PC-9 (cell line): ENCODE measurements around the gene CASTOR2. TPM values are rescaled to one million over a fixed set of nuclear protein-coding genes. Genes with fewer than 3 reads are reported as not detected.

Experiments used
- BruUV-seq: library from RNA; stranded (reverse); fragments of 400-500 nt; replicated peaks from 2 replicates; lab custom pipeline; 2021; lab: Mats Ljungman, UMichigan
- CTCF ChIA-PET: fragments of 300-600 bp; sonication (Branson Sonifier 250); formaldehyde crosslinking; loops from one replicate; lab custom pipeline; 2022; ENCODE audit warnings: antibody characterized with exemption; lab: Charles Lee
- POLR2A ChIA-PET: fragments of 300-600 bp; sonication (Branson Sonifier 250); formaldehyde crosslinking; loops from one replicate; lab custom pipeline; 2022; ENCODE audit warnings: antibody characterized with exemption; ENCODE audit not compliant: unreplicated experiment; lab: Charles Lee
- DNase-seq, 2 experiments: peaks; one replicate each; pipeline versions ENCODE4 v3.0.0 to v3.0.0-alpha.2; 2015 to 2022; ENCODE audit warnings: mixed read lengths in 1 of 2
- H2AFZ ChIP-seq: fragments of 200-600 bp; sonication (generic); 2 replicates; pipeline ENCODE4 v1.8.1; 2017; ENCODE audit warnings: antibody characterized with exemption
- H3F3A ChIP-seq: fragments of 200-600 bp; sonication (generic); 2 replicates; pipeline ENCODE4 v1.8.1; 2017; ENCODE audit warnings: antibody characterized with exemption, mild to moderate bottlenecking, low read depth; ENCODE audit not compliant: insufficient read depth
- H3K27ac ChIP-seq: fragments of 200-600 bp; sonication (generic); 2 replicates; pipeline ENCODE4 v1.6.1; 2016; ENCODE audit warnings: mixed run types
- H3K27me3 ChIP-seq: fragments of 200-600 bp; sonication (generic); 2 replicates; pipeline ENCODE4 v1.6.1; 2016; ENCODE audit warnings: low read depth, mixed run types; ENCODE audit not compliant: insufficient read depth
- H3K36me3 ChIP-seq: fragments of 200-600 bp; sonication (generic); 2 replicates; pipeline ENCODE4 v1.6.1; 2016; ENCODE audit warnings: low read depth, mixed run types
- H3K4me1 ChIP-seq: fragments of 200-600 bp; sonication (generic); replicated peaks from 2 replicates; pipeline ENCODE4 v1.6.1; 2016; ENCODE audit warnings: mixed run types; ENCODE audit not compliant: insufficient read depth
- H3K4me2 ChIP-seq: fragments of 200-600 bp; sonication (generic); 2 replicates; pipeline ENCODE4 v1.6.1; 2017; ENCODE audit warnings: mixed run types
- H3K4me3 ChIP-seq: fragments of 200-600 bp; sonication (generic); 2 replicates; pipeline ENCODE4 v1.6.1; 2016; ENCODE audit warnings: mixed run types
- H3K79me2 ChIP-seq: fragments of 200-600 bp; sonication (generic); 2 replicates; pipeline ENCODE4 v1.6.1; 2017; ENCODE audit warnings: low read depth, mixed run types
- H3K9me2 ChIP-seq: fragments of 200-600 bp; sonication (generic); 2 replicates; pipeline ENCODE4 v1.8.1; 2017; ENCODE audit warnings: mild to moderate bottlenecking; ENCODE audit not compliant: insufficient read depth
- H3K9me3 ChIP-seq: fragments of 200-600 bp; sonication (generic); 2 replicates; pipeline ENCODE4 v1.8.1; 2016; ENCODE audit warnings: low read depth; ENCODE audit not compliant: insufficient read depth
- H4K20me1 ChIP-seq: fragments of 200-600 bp; sonication (generic); 2 replicates; pipeline ENCODE4 v1.8.1; 2017; ENCODE audit not compliant: insufficient read depth
- EZH2 ChIP-seq: fragments of 200-600 bp; sonication (generic); IDR thresholded peaks from 2 replicates; pipeline ENCODE4 v1.8.0; 2017; ENCODE audit warnings: antibody characterized with exemption, low read depth
- intact Hi-C: fragments of 100-400 bp; cut with micrococcal nuclease; formaldehyde crosslinking; loops from one replicate; pipeline ENCODE4 v1.10.0; 2022; ENCODE audit not compliant: unreplicated experiment
- total RNA-seq: library from RNA; stranded (reverse); gene quantifications from 2 replicates; pipeline ENCODE4 v1.2.3, GENCODE V29; 2021
- TF ChIP-seq, protein P1 (sequence below): fragments of 200-600 bp; sonication (generic); conservative IDR thresholded peaks from 2 replicates; pipeline ENCODE4 v1.6.1; 2017; ENCODE audit warnings: mixed run types, antibody characterized with exemption, mild to moderate bottlenecking, moderate library complexity

Gene CASTOR2
- total RNA-seq, 1 experiment from 2014 or later = 49.1 TPM

DNA sequence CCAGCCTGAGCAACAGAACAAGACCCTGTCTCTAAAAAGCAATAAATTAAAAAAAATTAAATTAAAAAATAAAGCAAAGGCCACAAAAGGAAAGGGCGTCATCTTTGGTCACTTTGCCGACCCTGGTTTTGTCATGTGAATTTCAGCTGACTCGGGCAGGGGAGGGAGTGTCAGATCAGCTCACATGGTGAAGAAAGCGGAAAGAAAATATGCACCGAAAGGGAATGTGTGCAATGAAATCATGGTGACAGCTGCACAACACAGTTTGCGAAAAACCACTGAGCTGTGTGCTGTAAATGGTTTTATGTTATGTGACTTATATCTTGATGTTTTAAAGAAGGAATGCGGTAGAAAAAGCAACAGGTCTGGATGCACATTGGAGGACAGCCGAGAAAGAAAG, 69.3 kb downstream of the CASTOR2 start:
- POLR2A ChIA-PET = no interaction called here
- Histone ChIP-seq H3K4me3 (no peak overlapping the region), H3K4me2 (no peak overlapping the region), H3K36me3 (no peaks in the 10 kb centered on the region), H2AFZ (no peak overlapping the region), H3K4me1 (no peaks in the 10 kb centered on the region), H3F3A (no peaks in the 10 kb centered on the region), H3K9me3 (no peaks in the 10 kb centered on the region), H3K9me2 (no peaks in the 10 kb centered on the region), H3K27me3 (no peaks in the 10 kb centered on the region), H4K20me1 (no peaks in the 10 kb centered on the region), H3K79me2 (no peaks in the 10 kb centered on the region), H3K27ac (no peak overlapping the region)
- TF ChIP-seq, protein P1, sequence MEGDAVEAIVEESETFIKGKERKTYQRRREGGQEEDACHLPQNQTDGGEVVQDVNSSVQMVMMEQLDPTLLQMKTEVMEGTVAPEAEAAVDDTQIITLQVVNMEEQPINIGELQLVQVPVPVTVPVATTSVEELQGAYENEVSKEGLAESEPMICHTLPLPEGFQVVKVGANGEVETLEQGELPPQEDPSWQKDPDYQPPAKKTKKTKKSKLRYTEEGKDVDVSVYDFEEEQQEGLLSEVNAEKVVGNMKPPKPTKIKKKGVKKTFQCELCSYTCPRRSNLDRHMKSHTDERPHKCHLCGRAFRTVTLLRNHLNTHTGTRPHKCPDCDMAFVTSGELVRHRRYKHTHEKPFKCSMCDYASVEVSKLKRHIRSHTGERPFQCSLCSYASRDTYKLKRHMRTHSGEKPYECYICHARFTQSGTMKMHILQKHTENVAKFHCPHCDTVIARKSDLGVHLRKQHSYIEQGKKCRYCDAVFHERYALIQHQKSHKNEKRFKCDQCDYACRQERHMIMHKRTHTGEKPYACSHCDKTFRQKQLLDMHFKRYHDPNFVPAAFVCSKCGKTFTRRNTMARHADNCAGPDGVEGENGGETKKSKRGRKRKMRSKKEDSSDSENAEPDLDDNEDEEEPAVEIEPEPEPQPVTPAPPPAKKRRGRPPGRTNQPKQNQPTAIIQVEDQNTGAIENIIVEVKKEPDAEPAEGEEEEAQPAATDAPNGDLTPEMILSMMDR = no peak
- TF ChIP-seq EZH2 = no peak
- CTCF ChIA-PET = no interaction called here
- intact Hi-C loops = no loop called here
- DNase-seq = no peak
- no TSS peak for BruUV-seq

DNA sequence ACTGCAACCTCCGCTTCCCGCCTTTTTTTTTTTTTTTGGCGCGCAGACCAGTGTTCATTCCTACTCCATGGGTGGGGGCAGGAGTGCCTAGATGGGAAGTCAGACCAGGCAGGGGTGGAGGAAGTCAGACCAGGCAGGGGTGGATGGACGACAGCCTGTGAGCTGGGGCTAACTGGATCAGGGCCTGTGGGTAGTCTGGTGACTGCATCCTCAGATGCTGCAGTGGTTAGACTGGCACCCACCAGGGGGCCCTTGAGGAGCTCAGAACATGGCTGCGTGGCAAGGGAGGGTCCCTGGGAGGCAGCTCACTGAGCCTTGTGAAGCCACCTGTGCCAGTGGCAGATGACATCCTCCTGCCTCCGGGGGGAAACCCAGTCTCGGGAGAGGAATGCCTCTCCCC, 74.0 kb downstream of the CASTOR2 start:
- Histone ChIP-seq H3K36me3 (peaks cover 5% of the 10 kb centered on the region; the same call in 1 of the 2 replicates), H2AFZ (no peak overlapping the region), H3K27ac (no peak overlapping the region), H3K9me3 (no peaks in the 10 kb centered on the region), H3F3A (no peaks in the 10 kb centered on the region; the same call in 1 of the 2 replicates), H3K4me3 (no peak overlapping the region), H3K9me2 (no peaks in the 10 kb centered on the region), H3K4me1 (no peaks in the 10 kb centered on the region), H3K79me2 (no peaks in the 10 kb centered on the region), H4K20me1 (no peaks in the 10 kb centered on the region), H3K27me3 (no peaks in the 10 kb centered on the region), H3K4me2 (no peak overlapping the region)
- no peak for DNase-seq
- TF ChIP-seq EZH2 = no peak
- TF ChIP-seq, protein P1 = no peak
- CTCF ChIA-PET = no interaction called here
- no TSS peak for BruUV-seq
- intact Hi-C loops = no loop called here
- POLR2A ChIA-PET = no interaction called here

DNA sequence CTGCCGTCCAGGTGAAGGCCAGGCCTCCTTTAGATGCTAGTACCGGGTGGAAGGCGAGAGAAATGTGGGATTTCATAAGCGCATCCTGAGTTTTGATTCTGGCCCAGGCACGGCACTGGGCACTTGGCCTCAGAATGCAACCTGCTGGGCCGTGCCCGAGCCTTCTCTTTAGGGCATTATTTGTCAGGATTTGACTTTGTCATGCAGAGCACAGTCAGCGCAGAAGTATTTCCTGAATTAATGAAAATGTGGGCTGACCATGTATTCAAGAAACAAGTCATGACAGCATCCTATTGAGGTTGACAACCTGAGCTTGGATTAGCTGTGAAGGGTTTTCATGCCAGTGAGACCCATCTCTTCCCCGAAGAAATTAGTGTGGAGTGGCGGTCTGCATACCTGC, 74.7 kb downstream of the CASTOR2 start:
- Histone ChIP-seq H2AFZ (no peak overlapping the region), H3K27me3 (no peaks in the 10 kb centered on the region), H3K4me3 (no peak overlapping the region), H3K9me3 (no peaks in the 10 kb centered on the region), H3K9me2 (no peaks in the 10 kb centered on the region), H3F3A (no peaks in the 10 kb centered on the region; the same call in 1 of the 2 replicates), H3K4me1 (no peaks in the 10 kb centered on the region), H3K36me3 (peaks cover 5% of the 10 kb centered on the region; the same call in 1 of the 2 replicates), H3K4me2 (no peak overlapping the region), H3K79me2 (no peaks in the 10 kb centered on the region), H4K20me1 (no peaks in the 10 kb centered on the region), H3K27ac (no peak overlapping the region)
- ChIA-PET POLR2A (no interaction called here), CTCF (interaction anchor here (0.6 kb wide), 1 partner anchor 107 kb away, joined by 3 read pairs; no protein-coding TSS in a partner anchor)
- TF ChIP-seq EZH2 = no peak
- TF ChIP-seq, protein P1 = no peak
- no peak for DNase-seq
- intact Hi-C loops = no loop called here
- BruUV-seq = no TSS peak
